HepG2 (cell line): ENCODE results near the gene VDAC1. TPM values are rescaled to one million over a fixed set of nuclear protein-coding genes. Genes with fewer than 3 reads are reported as not detected.

Source experiments
- ATF4 ChIP-seq, 2 experiments: fragments of 450-650 bp in 1 of 2; sonication (generic) in 1 of 2; formaldehyde crosslinking; IDR thresholded peaks; 2 replicates each; pipeline versions ENCODE4 v1.5.0 to v1.8.0; 2020 to 2022; ENCODE audit warnings: mild to moderate bottlenecking in 1 of 2, missing genetic modification reagents in 1 of 2
- DPF2 ChIP-seq: sonication (generic); formaldehyde crosslinking; IDR thresholded peaks from 2 replicates; pipeline ENCODE4 v1.4.0; 2020; ENCODE audit warnings: mild to moderate bottlenecking, low read depth, missing genetic modification reagents, borderline replicate concordance
- EP300 ChIP-seq, 3 experiments: sonication (generic) in 1 of 3; formaldehyde crosslinking in 1 of 3; IDR thresholded peaks; 2 replicates each; pipeline versions ENCODE4 v1.5.1 to v1.6.1; 2011 to 2020; ENCODE audit warnings: low read depth in 2 of 3, low read length in 2 of 3, borderline replicate concordance in 1 of 3, improper control_type of control experiment in 1 of 3, mild to moderate bottlenecking in 1 of 3, missing genetic modification reagents in 1 of 3, moderate library complexity in 1 of 3
- HNF1A ChIP-seq, 2 experiments: sonication (generic) in 1 of 2; formaldehyde crosslinking in 1 of 2; IDR thresholded peaks; 2 replicates each; pipeline versions ENCODE4 v1.4.0 to v1.6.1; 2016 to 2020; ENCODE audit warnings: borderline replicate concordance in 1 of 2, low read depth in 1 of 2, mild to moderate bottlenecking in 1 of 2, missing genetic modification reagents in 1 of 2
- RARG ChIP-seq: sonication (generic); formaldehyde crosslinking; IDR thresholded peaks from 2 replicates; pipeline ENCODE4 v1.4.0; 2020; ENCODE audit warnings: low read depth, mild to moderate bottlenecking, missing genetic modification reagents
- RERE ChIP-seq: IDR thresholded peaks from 2 replicates; pipeline ENCODE4 v1.6.1; 2016; ENCODE audit warnings: low read depth, missing genetic modification reagents, missing compliant biosample characterization
- SMAD1 ChIP-seq: sonication (generic); formaldehyde crosslinking; IDR thresholded peaks from 2 replicates; pipeline ENCODE4 v1.4.0; 2020; ENCODE audit warnings: missing genetic modification reagents, low read depth, mild to moderate bottlenecking, borderline replicate concordance
- ZNF276 ChIP-seq: sonication (generic); formaldehyde crosslinking; IDR thresholded peaks from 2 replicates; pipeline ENCODE4 v1.4.0; 2020; ENCODE audit warnings: mild to moderate bottlenecking, low read depth, missing genetic modification reagents
- ZNF414 ChIP-seq: sonication (generic); formaldehyde crosslinking; IDR thresholded peaks from 2 replicates; pipeline ENCODE4 v1.5.0; 2020; ENCODE audit warnings: missing genetic modification reagents
- ZNF619 ChIP-seq: sonication (generic); formaldehyde crosslinking; IDR thresholded peaks from 2 replicates; pipeline ENCODE4 v1.4.0; 2020; ENCODE audit warnings: mild to moderate bottlenecking, missing genetic modification reagents
- polyA plus RNA-seq, 8 experiments: library from polyadenylated mRNA; depleted of rRNA in 3 of 8; stranded (reverse) in 7 of 8; unstranded in 1 of 8; fragments of >200 nt; fragmentation: Illumina TruSeq in 4 of 8; extraction: Trizol in 4 of 8; gene quantifications; 2 replicates each; pipeline versions ENCODE4 v1.2.1 to v1.2.3, GENCODE V29; 2011 to 2016; ENCODE audit warnings: low read depth in 4 of 8, missing spikeins in 1 of 8, mixed read lengths in 1 of 8; ENCODE audit not compliant: insufficient read depth in 1 of 8
- total RNA-seq, 5 experiments: library from RNA; depleted of rRNA; stranded (reverse); fragments of >200 nt; fragmentation: Illumina TruSeq; extraction: Trizol; gene quantifications; 2 replicates each; pipeline ENCODE4 v1.2.3, GENCODE V29; 2016; ENCODE audit warnings: low read depth in 1 of 5

The VDAC1 gene
- total and polyA plus RNA-seq, 2 of the 13 experiments (the other 11 are each of a cell fraction or from before 2014, with no cell fraction given) = 112 to 380 TPM

GRCh38 chr5:134046801-134047686 lies 42.3 kb upstream of the VDAC1 start (continued):
- TF ChIP-seq ZNF276 (CRISPR knock-in tag) (peak; percentile 17; the same call in 1 of the 2 replicates), RARG (CRISPR knock-in tag) (no peak), EP300 (IDR thresholded peaks at IDR 0.05; ENCODE audit: low read depth in 2 of 2, low read length in 2 of 2) (peak in 1 of 2 experiments; percentile 95; a peak in 3 of 4 replicates), EP300 (CRISPR knock-in tag; IDR thresholded peaks at IDR 0.05; ENCODE audit: borderline replicate concordance) (peak; percentile 96), SMAD1 (CRISPR knock-in tag) (peak; percentile 9; the same call in 1 of the 2 replicates), ATF4 (CRISPR knock-in tag; IDR thresholded peaks at IDR 0.05) (peak in 1 of 2 experiments; percentile 38; a peak in 1 of 4 replicates), HNF1A (IDR thresholded peaks at IDR 0.05; ENCODE audit: low read depth) (peak; percentile 67), HNF1A (CRISPR knock-in tag; IDR thresholded peaks at IDR 0.05; ENCODE audit: borderline replicate concordance) (peak; percentile 92), ZNF414 (CRISPR knock-in tag) (0 out of 2 replicates have a peak, but pooled peaks have one; percentile 34), ZNF619 (CRISPR knock-in tag) (no peak), DPF2 (peak; percentile 82), RERE (CRISPR knock-in tag) (peak; percentile 66; the same call in 1 of the 2 replicates)
